GM23338 (cell line): ENCODE results near the gene ASTL. TPM values are rescaled to one million over a fixed set of nuclear protein-coding genes. Genes with fewer than 3 reads are reported as not detected.

Experiments used
- ATAC-seq: fragments of 200-7000 bp; cut with Tn5 transposase; 3 replicates; pipeline ENCODE4 v1.9.1; 2020
- DNase-seq: peaks from one replicate; pipeline ENCODE4 v3.0.0-alpha.2; 2015; ENCODE audit warnings: low spot score
- H2AFZ ChIP-seq: fragments of 200-600 bp; sonication (generic); 2 replicates; pipeline ENCODE4 v1.8.0; 2016; ENCODE audit warnings: antibody characterized with exemption, mild to moderate bottlenecking, moderate library complexity
- H3F3A ChIP-seq: fragments of 200-600 bp; sonication (generic); replicated peaks from 2 replicates; pipeline ENCODE4 v1.8.0; 2017; ENCODE audit warnings: antibody characterized with exemption, mixed run types, low read depth
- H3K27ac ChIP-seq: fragments of 200-600 bp; sonication (generic); 2 replicates; pipeline ENCODE4 v1.6.1; 2016; ENCODE audit warnings: low read depth
- H3K27me3 ChIP-seq: fragments of 200-600 bp; sonication (generic); 2 replicates; pipeline ENCODE4 v1.8.0; 2016; ENCODE audit warnings: mild to moderate bottlenecking, mixed run types, moderate library complexity; ENCODE audit not compliant: insufficient read depth
- H3K36me3 ChIP-seq: fragments of 200-600 bp; sonication (generic); 2 replicates; pipeline ENCODE4 v1.8.0; 2016; ENCODE audit warnings: mild to moderate bottlenecking; ENCODE audit not compliant: insufficient read depth
- H3K4me1 ChIP-seq: fragments of 200-600 bp; sonication (generic); 2 replicates; pipeline ENCODE4 v1.8.0; 2016; ENCODE audit warnings: mild to moderate bottlenecking, moderate library complexity; ENCODE audit not compliant: insufficient read depth
- H3K4me2 ChIP-seq: fragments of 200-600 bp; sonication (generic); 2 replicates; pipeline ENCODE4 v1.7.1; 2017; ENCODE audit warnings: mixed run types
- H3K4me3 ChIP-seq: fragments of 200-600 bp; sonication (generic); 2 replicates; pipeline ENCODE4 v1.6.1; 2016; ENCODE audit warnings: mixed run types
- H3K79me2 ChIP-seq: fragments of 200-600 bp; sonication (generic); replicated peaks from 2 replicates; pipeline ENCODE4 v1.8.0; 2017; ENCODE audit warnings: mild to moderate bottlenecking; ENCODE audit not compliant: insufficient read depth
- H3K9me2 ChIP-seq: fragments of 200-600 bp; sonication (generic); 2 replicates; pipeline ENCODE4 v1.8.0; 2017; ENCODE audit not compliant: insufficient read depth
- H4K20me1 ChIP-seq: fragments of 200-600 bp; sonication (generic); replicated peaks from 2 replicates; pipeline ENCODE4 v1.8.0; 2017; ENCODE audit warnings: mild to moderate bottlenecking; ENCODE audit not compliant: insufficient read depth
- H3K27ac Mint-ChIP-seq: 2 replicates; pipeline ENCODE4 v1.8.0; 2020; ENCODE audit warnings: inconsistent platforms, mild to moderate bottlenecking, moderate library complexity, mixed read lengths
- H3K27me3 Mint-ChIP-seq: 3 replicates; pipeline ENCODE4 v1.8.0; 2022; ENCODE audit warnings: low read depth, mild to moderate bottlenecking, moderate library complexity, mixed read lengths, inconsistent platforms; ENCODE audit not compliant: insufficient read depth, poor library complexity
- H3K36me3 Mint-ChIP-seq: 3 replicates; pipeline ENCODE4 v1.8.0; 2021; ENCODE audit warnings: low read depth, mild to moderate bottlenecking, inconsistent platforms, moderate library complexity, mixed read lengths
- H3K4me1 Mint-ChIP-seq: 3 replicates; pipeline ENCODE4 v1.8.0; 2020; ENCODE audit warnings: mild to moderate bottlenecking, inconsistent platforms, mixed read lengths
- H3K4me3 Mint-ChIP-seq: 3 replicates; pipeline ENCODE4 v1.8.0; 2021; ENCODE audit warnings: moderate library complexity, mild to moderate bottlenecking, inconsistent platforms, mixed read lengths
- H3K9me3 Mint-ChIP-seq: 3 replicates; pipeline ENCODE4 v1.8.0; 2020; ENCODE audit warnings: moderate library complexity, mild to moderate bottlenecking, inconsistent platforms, mixed read lengths
- CREB1 ChIP-seq: fragments of 250-450 bp; sonication (Bioruptor Pico); IDR thresholded peaks from 2 replicates; pipeline ENCODE4 v1.5.0; 2020; ENCODE audit warnings: low read depth, mild to moderate bottlenecking, moderate library complexity
- CTCF ChIP-seq, 2 experiments: fragments of 200-600 bp in 1 of 2; sonication (generic) in 1 of 2; conservative IDR thresholded peaks; 2 replicates each; pipeline versions ENCODE4 v1.5.1 to v1.6.1; 2016 to 2017; ENCODE audit warnings: antibody characterized with exemption in 2 of 2, low read depth in 2 of 2, mild to moderate bottlenecking in 2 of 2, moderate library complexity in 1 of 2
- EZH2 ChIP-seq: fragments of 200-600 bp; sonication (generic); IDR thresholded peaks from one replicate; pipeline ENCODE4 v1.8.0; 2017; ENCODE audit warnings: antibody characterized with exemption, mild to moderate bottlenecking, low read depth; ENCODE audit not compliant: unreplicated experiment
- EZH2phosphoT487 ChIP-seq: fragments of 200-600 bp; sonication (generic); IDR thresholded peaks from one replicate; pipeline ENCODE4 v1.8.1; 2018; ENCODE audit warnings: antibody characterized with exemption; ENCODE audit not compliant: unreplicated experiment
- NANOG ChIP-seq: IDR thresholded peaks from 2 replicates; pipeline ENCODE4 v1.6.1; 2016; ENCODE audit warnings: antibody characterized with exemption, borderline replicate concordance
- POLR2AphosphoS5 ChIP-seq: IDR thresholded peaks from 2 replicates; pipeline ENCODE4 v1.6.1; 2016; ENCODE audit warnings: antibody characterized with exemption, low read depth
- STAT1 ChIP-seq: IDR thresholded peaks from one replicate; pipeline ENCODE4 v1.6.1; 2016; ENCODE audit warnings: antibody characterized with exemption; ENCODE audit not compliant: unreplicated experiment
- ZNF114 ChIP-seq: fragments of 250-450 bp; sonication (Bioruptor Pico); IDR thresholded peaks from 2 replicates; pipeline ENCODE4 v1.5.0; 2020; ENCODE audit warnings: mild to moderate bottlenecking, moderate library complexity
- ZNF331 ChIP-seq: fragments of 250-450 bp; sonication (Bioruptor Pico); IDR thresholded peaks from 2 replicates; pipeline ENCODE4 v1.5.0; 2020; ENCODE audit warnings: low read depth, mild to moderate bottlenecking, moderate library complexity
- ZNF462 ChIP-seq: fragments of 250-450 bp; sonication (Bioruptor Pico); IDR thresholded peaks from 2 replicates; pipeline ENCODE4 v1.5.0; 2020; ENCODE audit warnings: mild to moderate bottlenecking, moderate library complexity
- polyA plus RNA-seq: library from polyadenylated mRNA; unstranded; fragments of >200 nt; fragmentation: Nextera tagmentation; extraction: Ambion mirVana; gene quantifications from 2 replicates; pipeline ENCODE4 v1.2.1, GENCODE V29; 2016
- total RNA-seq: library from RNA; depleted of rRNA; stranded (reverse); fragments of >200 nt; shearing (Covaris generic); gene quantifications from 2 replicates; pipeline ENCODE4 v1.2.3, GENCODE V29; 2014

Gene ASTL
- total and polyA plus RNA-seq, 2 experiments from 2014 or later: 0.23 TPM; not detected in 1

GRCh38 chr2:96074156-96074555 lies 64.1 kb downstream of the ASTL start:
- Histone ChIP-seq H3K27me3 (no peaks in the 10 kb centered on the region), H3K9me2 (no peaks in the 10 kb centered on the region), H3F3A (no peaks in the 10 kb centered on the region), H3K36me3 (no peaks in the 10 kb centered on the region), H4K20me1 (no peaks in the 10 kb centered on the region), H2AFZ (no peak overlapping the region), H3K4me2 (no peak overlapping the region), H3K4me3 (no peak overlapping the region), H3K79me2 (no peaks in the 10 kb centered on the region), H3K27ac (no peak overlapping the region), H3K4me1 (no peaks in the 10 kb centered on the region)
- ATAC-seq (no peak), DNase-seq (no peak)
- H3K9me3 Mint-ChIP-seq: no peaks in the 10 kb centered on the region
- H3K4me1 Mint-ChIP-seq: no peaks in the 10 kb centered on the region; the same call in 2 of the 3 replicates
- H3K27ac Mint-ChIP-seq: no peak overlapping the region
- H3K4me3 Mint-ChIP-seq: no peak overlapping the region
- peaks cover 3% of the 10 kb centered on the region for H3K27me3 Mint-ChIP-seq
- TF ChIP-seq CTCF (conservative IDR thresholded peaks at IDR 0.05; ENCODE audit: low read depth in 2 of 2): no peak
- TF ChIP-seq NANOG: no peak
- TF ChIP-seq ZNF331: no peak
- TF ChIP-seq STAT1: no peak
- TF ChIP-seq ZNF462: no peak
- no peak for TF ChIP-seq EZH2
- TF ChIP-seq ZNF114 (CRISPR knock-in tag): no peak
- TF ChIP-seq EZH2phosphoT487: no peak
- no peak for TF ChIP-seq CREB1 (CRISPR knock-in tag)
- no peak for TF ChIP-seq POLR2AphosphoS5
- H3K36me3 Mint-ChIP-seq: no peaks in the 10 kb centered on the region
